GM21447 (cell line): Measurements from ENCODE around the gene EBF3.

Experiments
- ATAC-seq: cut with Tn5 transposase; IDR thresholded peaks from one replicate; pipeline ENCODE4 v1.9.1; 2021; ENCODE audit not compliant: unreplicated experiment

EBF3 gene

GRCh38 chr10:129963641-129964501 lies at the start of gene EBF3:
Gene EBF3, minus strand, starts transcription at chr10:129964274. Its CDS starts 506 bp downstream, at chr10:129963768.
- no peak for ATAC-seq

GRCh38 chr10:130013335-130014262 lies 49.5 kb upstream of the EBF3 start:
- ATAC-seq = no peak

GRCh38 chr10:130012129-130012528 lies 48.1 kb upstream of the EBF3 start:
- ATAC-seq = no peak

GRCh38 chr10:130010653-130011052 lies 46.6 kb upstream of the EBF3 start:
- ATAC-seq = no peak

- no peak for ATAC-seq
These were observed 45.2 kb upstream of the EBF3 start for GRCh38 chr10:130009228-130009627.

- ATAC-seq = no peak
These were observed 39.9 kb upstream of the EBF3 start for GRCh38 chr10:130003787-130004613.

GRCh38 chr10:130003166-130003565 lies 39.1 kb upstream of the EBF3 start:
- ATAC-seq = no peak

- no peak for ATAC-seq
These were observed 38.5 kb upstream of the EBF3 start for GRCh38 chr10:130002606-130003005.

GRCh38 chr10:130000918-130001317 lies 36.8 kb upstream of the EBF3 start:
- no peak for ATAC-seq

GRCh38 chr10:129999140-129999539 lies 35.1 kb upstream of the EBF3 start:
- no peak for ATAC-seq

- no peak for ATAC-seq
These were observed 29.5 kb upstream of the EBF3 start for GRCh38 chr10:129993621-129994020.

GRCh38 chr10:129992356-129992755 lies 28.3 kb upstream of the EBF3 start:
- no peak for ATAC-seq

- no peak for ATAC-seq
These were observed 18.8 kb upstream of the EBF3 start for GRCh38 chr10:129982825-129983224.

- ATAC-seq = no peak
These were observed 14.9 kb upstream of the EBF3 start for GRCh38 chr10:129978980-129979379.

- no peak for ATAC-seq
These were observed 14.2 kb upstream of the EBF3 start for GRCh38 chr10:129978322-129978721.

- ATAC-seq = no peak
These were observed 13.7 kb upstream of the EBF3 start for GRCh38 chr10:129977794-129978193.

GRCh38 chr10:129973674-129974059 lies 9.6 kb upstream of the EBF3 start:
- no peak for ATAC-seq

- no peak for ATAC-seq
These were observed 9.0 kb upstream of the EBF3 start for GRCh38 chr10:129972966-129973673.

- ATAC-seq = no peak
These were observed 8.3 kb upstream of the EBF3 start for GRCh38 chr10:129972145-129972965.
